GM18511 (cell line): ENCODE results near the gene XAB2.
A peak's percentile ranks its signal among the peaks of the same experiment; 100 is the strongest.
"Not testable (repeated sequence)": the region's sequence is repeated elsewhere in the genome, so short reads cannot be mapped to it uniquely, and the experiment has no call there.

ENCODE experiments used
- ATAC-seq: cut with Tn5 transposase; IDR thresholded peaks from one replicate; pipeline ENCODE4 v1.9.1; 2021; ENCODE audit warnings: mild to moderate bottlenecking, moderate library complexity; ENCODE audit not compliant: unreplicated experiment

XAB2 gene

GRCh38 chr19:7650148-7650547 lies 20.8 kb upstream of the XAB2 start:
- no peak for ATAC-seq

GRCh38 chr19:7648265-7649014 lies 19.1 kb upstream of the XAB2 start:
- no peak for ATAC-seq

GRCh38 chr19:7647156-7647555 lies 17.8 kb upstream of the XAB2 start:
- no peak for ATAC-seq

GRCh38 chr19:7646426-7646700 lies 17.0 kb upstream of the XAB2 start:
- ATAC-seq, result no peak

DNA sequence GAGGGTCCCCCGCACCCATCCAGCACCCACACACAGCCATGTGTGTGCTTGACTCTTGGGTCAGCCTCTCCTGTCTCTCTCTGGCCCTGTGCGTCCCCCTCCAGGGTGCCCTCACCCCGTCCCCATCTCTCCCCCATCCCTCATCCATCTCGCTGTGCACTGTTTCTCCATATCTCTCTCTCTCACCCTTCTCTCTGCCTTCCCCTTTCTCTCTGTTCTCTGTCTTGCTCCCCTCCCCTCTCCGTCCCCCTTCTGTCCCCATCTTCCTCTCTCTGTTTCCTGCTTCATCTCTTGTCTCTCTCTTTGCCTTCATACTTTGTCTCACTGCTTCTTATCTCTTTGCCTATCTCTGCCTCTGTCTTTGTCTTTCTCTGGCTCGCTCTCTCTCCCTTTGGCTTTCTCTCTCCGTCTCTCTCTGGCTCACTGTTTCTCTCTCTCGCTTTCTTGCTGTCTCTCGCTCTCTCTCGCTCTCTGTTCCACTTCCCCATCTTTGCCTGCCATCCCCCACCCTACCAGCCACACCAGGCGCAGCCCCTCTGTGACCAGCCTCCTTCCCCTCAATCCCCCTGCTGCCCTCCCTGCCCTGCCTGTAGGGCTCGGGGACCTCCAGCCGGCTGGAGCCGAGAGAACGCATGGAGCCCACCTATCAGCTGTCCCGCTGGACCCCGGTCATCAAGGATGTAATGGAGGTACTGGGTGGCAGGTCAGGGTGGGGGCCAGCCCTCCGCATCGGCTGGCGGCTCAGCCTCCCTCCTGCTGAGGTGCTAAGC lies 16.5 kb upstream of the XAB2 start:
- ATAC-seq, result no peak

DNA sequence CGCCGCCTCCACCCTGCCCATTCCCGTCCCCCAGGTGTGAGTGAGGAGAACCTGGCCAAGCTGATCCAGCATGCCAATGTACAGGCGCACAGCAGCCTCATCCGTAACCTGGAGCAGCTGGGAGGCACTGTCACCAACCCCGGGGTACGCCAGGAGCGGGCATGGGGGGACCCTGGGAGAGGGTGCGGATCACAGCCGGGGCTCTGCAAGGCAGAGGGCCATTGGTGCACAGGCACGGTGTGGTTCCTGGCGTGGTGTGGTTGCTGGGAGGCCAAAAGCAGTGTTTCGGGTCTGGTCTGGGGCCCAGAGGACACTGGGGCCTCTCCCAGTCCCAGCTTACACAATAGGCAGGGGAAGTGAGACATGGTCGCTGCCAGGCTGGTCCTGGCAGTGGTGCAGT lies 15.8 kb upstream of the XAB2 start:
- ATAC-seq, result no peak

GRCh38 chr19:7644550-7644877 lies 15.2 kb upstream of the XAB2 start:
- ATAC-seq, result no peak

DNA sequence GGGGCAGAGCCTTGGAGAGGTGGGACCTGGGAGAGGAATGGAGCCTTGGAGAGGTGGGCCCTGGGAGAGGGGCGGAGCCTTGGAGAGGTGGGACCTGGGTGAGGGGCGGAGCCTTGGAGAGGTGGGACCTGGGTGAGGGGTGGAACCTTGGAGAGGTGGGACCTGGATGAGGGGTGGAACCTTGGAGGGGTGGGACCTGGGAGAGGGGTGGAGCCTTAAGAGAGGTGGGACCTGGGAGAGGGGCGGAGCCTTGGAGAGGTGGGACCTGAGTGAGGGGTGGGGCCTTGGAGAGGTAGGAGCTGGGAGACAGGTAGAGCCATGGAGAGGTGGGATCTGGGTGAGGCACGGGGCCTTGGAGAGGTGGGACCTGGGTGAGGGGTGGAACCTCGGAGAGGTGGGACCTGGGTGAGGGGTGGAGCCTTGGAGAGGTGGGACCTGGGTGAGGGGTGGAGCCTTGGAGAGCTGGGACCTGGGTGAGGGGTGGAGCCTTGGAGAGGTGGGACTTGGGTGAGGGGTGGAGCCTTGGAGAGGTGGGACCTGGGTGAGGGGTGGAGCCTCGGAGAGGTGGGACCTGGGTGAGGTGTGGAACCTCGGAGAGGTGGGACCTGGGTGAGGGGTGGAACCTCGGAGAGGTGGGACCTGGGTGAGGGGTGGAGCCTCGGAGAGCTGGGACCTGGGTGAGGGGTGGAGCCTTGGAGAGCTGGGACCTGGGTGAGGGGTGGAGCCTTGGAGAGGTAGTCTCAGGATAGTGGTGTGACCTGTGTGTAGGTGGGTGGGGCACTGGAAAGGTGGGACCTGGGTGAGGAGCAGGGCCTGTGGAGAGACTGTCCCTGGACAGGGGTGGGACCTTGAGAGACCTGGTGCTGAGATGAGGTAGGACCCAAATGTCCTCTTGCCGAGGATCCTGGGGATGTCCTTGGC lies 14.5 kb upstream of the XAB2 start:
- ATAC-seq, result not testable (repeated sequence)

- ATAC-seq, result no peak
These were observed 13.7 kb upstream of the XAB2 start for GRCh38 chr19:7643031-7643415.

DNA sequence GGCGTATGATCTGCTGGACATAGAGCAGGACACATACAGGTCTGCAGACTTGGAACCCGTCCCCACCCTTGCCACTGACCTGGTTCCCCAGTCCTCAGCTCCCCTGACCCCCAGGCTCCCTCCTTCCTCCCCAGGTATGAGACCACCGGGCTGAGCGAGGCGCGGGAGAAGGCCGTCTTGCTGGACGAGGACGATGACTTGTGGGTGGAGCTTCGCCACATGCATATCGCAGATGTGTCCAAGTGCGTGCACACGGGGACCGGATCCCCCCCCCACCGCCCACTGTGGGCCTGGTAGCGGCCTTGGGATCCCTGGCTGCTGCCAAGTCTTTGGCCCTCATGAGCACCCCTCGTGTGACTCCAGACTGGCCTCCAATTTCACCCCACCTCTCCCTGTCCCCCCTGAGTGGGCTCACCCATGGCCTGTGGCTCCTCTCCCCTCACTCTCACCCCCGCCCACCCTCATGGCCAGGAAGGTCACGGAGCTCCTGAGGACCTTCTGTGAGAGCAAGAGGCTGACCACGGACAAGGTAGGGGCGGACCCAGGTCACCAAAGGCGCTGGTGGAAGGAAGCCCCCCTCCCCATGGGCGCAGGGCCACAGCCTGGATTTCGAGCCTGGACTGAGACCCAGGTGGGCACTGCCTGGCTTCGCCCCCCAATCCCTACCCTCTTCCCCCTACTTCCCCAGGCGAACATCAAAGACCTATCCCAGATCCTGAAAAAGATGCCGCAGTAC lies 13.1 kb upstream of the XAB2 start:
- ATAC-seq, result no peak

DNA sequence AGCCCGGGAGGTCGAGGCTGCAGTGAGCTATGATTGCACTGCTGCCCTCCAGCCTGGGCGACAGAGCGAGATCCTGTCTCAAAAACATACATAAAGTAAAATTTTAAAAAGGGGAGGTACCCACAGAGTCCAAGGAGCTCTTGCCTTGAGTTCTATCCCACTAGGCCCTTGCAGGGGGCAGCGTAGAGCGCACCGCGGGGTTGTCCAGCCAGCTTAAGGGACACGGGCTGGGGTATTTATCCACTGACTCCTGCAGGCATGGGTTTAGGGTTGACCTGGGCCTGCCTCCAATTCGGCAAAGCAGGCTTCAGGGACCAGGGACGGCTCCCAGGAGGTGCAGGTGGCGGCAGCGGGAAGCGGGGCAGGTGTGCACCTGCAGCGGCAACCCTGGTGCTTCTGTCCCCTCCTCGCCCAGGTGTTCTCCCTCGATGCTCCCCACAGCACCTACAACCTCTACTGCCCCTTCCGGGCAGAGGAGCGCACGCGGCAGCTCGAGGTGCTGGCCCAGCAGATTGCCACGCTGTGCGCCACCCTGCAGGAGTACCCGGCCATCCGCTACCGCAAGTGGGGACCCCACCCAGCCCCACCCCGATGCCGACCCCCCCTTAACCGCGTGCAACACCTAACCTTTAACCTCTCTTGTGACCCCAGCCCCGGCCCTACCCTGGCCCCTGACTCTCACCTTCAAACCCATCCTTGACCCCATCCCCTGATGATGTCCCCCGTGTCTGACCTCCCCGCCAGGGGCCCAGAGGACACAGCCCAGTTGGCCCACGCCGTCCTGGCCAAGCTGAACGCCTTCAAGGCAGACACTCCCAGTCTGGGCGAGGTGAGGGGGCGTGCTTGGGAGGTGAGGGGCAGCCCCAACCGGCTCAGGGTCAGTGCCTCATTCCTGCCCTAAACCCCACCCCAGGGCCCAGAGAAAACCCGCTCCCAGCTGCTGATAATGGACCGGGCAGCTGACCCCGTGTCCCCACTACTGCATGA lies 12.2 kb upstream of the XAB2 start:
- ATAC-seq, result no peak

- no peak for ATAC-seq
These were observed 11.5 kb upstream of the XAB2 start for GRCh38 chr19:7640803-7641202.

- no peak for ATAC-seq
These were observed 10.6 kb upstream of the XAB2 start for GRCh38 chr19:7639863-7640348.

- ATAC-seq, result no peak
These were observed 9.6 kb upstream of the XAB2 start for GRCh38 chr19:7638802-7639465.

DNA sequence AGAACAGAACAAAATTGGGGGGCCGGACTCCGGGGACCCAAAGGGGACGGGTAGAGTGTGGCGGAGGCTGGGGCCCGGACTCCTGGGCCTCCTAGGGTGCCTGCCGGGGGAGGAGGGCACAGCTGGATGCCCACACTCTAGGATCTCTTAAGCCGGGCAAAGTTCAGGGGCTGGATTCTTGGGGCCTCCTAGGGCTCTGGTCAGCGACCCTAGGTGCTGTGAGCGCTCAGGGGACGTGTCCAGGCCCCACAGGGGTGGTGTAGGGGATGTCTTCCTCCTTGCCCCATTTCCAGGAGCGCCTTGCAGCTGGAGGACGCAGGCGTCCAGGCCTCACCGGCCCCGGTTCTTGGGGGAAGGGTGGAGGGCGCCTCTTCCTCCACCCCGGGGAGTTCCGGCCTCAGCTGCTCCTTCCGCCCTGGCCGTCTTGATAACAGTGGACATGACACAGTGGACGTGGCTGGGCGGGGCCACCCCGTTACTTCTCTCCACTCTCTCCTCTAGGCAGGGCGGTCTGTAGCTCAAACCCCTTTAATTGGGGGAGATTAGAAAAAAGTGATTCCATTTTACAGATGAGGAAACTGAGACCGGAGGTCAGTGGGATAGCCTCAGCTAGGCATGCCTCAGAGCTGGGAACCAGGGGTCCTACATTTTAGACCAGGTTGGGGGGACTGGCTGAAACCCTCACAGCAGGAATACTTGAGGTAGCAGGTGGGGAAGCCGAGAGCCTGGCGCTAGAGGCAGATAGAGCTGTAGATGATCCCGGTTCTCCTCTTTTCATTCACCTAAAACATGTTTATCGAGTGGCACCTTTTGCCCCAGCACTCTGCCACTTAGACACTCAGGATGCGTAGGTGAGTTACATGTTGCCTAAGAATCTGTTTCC lies 8.3 kb upstream of the XAB2 start:
- ATAC-seq, result peak; percentile 6

GRCh38 chr19:7636691-7637373 lies 7.5 kb upstream of the XAB2 start, which contains the start of gene STXBP2:
STXBP2 (plus strand) TSS chr19:7637110; CDS start chr19:7637150, 40 bp downstream.
- peak; percentile 77 for ATAC-seq

DNA sequence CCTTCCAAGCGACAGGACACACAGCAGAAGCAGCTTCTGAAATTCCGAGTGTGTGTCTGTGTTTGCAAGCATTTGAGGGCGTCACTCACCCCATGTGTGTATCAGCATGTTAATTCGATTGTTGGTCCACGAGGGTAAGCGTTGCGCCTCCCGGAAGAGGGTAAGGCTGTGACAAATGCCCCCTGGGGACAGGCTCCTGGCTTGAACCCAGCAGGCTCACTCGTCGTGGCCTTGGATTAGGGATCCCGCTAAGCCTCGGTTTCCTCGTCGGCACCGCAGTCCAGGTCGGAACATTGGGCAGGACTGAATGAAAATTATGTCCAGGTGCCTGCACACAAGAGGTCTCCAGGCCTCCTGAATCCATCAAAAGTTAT lies 7.0 kb upstream of the XAB2 start:
- ATAC-seq, result no peak

DNA sequence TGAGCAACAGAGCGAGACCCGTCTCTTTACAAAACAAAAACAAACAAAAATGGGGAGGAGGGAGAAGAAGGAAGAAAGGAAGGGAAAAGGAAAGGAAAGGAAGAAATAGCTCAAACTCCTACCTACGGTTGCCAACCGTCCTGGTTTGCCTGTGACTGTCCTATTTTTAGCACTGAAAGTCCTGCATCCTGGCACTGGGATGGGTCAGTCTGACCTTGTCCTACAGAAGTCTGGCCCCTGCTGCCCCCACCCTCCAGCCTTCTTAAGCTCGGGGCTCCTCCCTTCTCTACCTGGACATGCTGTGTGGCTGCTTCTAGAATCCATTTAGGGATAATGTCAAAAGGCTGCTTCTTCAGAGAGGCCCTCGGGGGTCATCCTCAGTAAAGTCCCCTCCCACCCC lies 6.3 kb upstream of the XAB2 start:
- no peak for ATAC-seq
